H9 (cell line): ENCODE results near the gene TBC1D24. TPM values are rescaled to one million over a fixed set of nuclear protein-coding genes. Genes with fewer than 3 reads are reported as not detected.
"Not testable (repeated sequence)": the region's sequence is repeated elsewhere in the genome, so short reads cannot be mapped to it uniquely, and the experiment has no call there.

Source experiments
- DNase-seq: peaks from one replicate; pipeline ENCODE4 v3.0.0-alpha.2; 2017
- H2AFZ ChIP-seq: one replicate; pipeline ENCODE4 v1.6.1; 2013; ENCODE audit warnings: mild to moderate bottlenecking, low read length, control low read depth, moderate library complexity
- H2AK5ac ChIP-seq: 2 replicates; pipeline ENCODE4 v1.6.1; 2013; ENCODE audit warnings: low read length, control low read depth, mixed read lengths; ENCODE audit not compliant: insufficient read length
- H2BK120ac ChIP-seq: one replicate; pipeline ENCODE4 v1.6.1; 2013; ENCODE audit warnings: low read depth, mild to moderate bottlenecking, low read length, control low read depth, inconsistent platforms; ENCODE audit not compliant: poor library complexity, severe bottlenecking
- H2BK12ac ChIP-seq: 2 replicates; pipeline ENCODE4 v1.6.1; 2013; ENCODE audit warnings: low read length, control low read depth, mixed read lengths, low read depth; ENCODE audit not compliant: insufficient read length
- H2BK15ac ChIP-seq: 2 replicates; pipeline ENCODE4 v1.6.1; 2013; ENCODE audit warnings: low read depth, low read length, control low read depth
- H2BK20ac ChIP-seq: one replicate; pipeline ENCODE4 v1.6.1; 2013; ENCODE audit warnings: low read depth, mild to moderate bottlenecking, low read length, control low read depth, inconsistent platforms; ENCODE audit not compliant: poor library complexity, severe bottlenecking
- H2BK5ac ChIP-seq: 2 replicates; pipeline ENCODE4 v1.6.1; 2013; ENCODE audit warnings: low read length, control low read depth, mixed read lengths; ENCODE audit not compliant: insufficient read length
- H3K14ac ChIP-seq: 2 replicates; pipeline ENCODE4 v1.6.1; 2013; ENCODE audit warnings: low read length, control low read depth; ENCODE audit not compliant: insufficient read depth
- H3K18ac ChIP-seq: 2 replicates; pipeline ENCODE4 v1.6.1; 2013; ENCODE audit warnings: low read depth, mild to moderate bottlenecking, mixed read lengths, low read length, control low read depth; ENCODE audit not compliant: insufficient read length
- H3K23ac ChIP-seq: 2 replicates; pipeline ENCODE4 v1.6.1; 2013; ENCODE audit warnings: low read length, control low read depth, mixed read lengths, low read depth; ENCODE audit not compliant: insufficient read length
- H3K23me2 ChIP-seq: 2 replicates; pipeline ENCODE4 v1.6.1; 2013; ENCODE audit warnings: low read depth, mild to moderate bottlenecking, mixed read lengths, low read length, control low read depth; ENCODE audit not compliant: insufficient read length, poor library complexity, severe bottlenecking
- H3K27ac ChIP-seq: 2 replicates; pipeline ENCODE4 v1.5.1; 2013; ENCODE audit warnings: low read length, control low read depth, mixed read lengths, low read depth; ENCODE audit not compliant: insufficient read length
- H3K27me3 ChIP-seq: 2 replicates; pipeline ENCODE4 v1.6.1; 2013; ENCODE audit warnings: low read length, control low read depth, inconsistent platforms; ENCODE audit not compliant: insufficient read depth
- H3K4ac ChIP-seq: 2 replicates; pipeline ENCODE4 v1.6.1; 2013; ENCODE audit warnings: low read depth, mild to moderate bottlenecking, control low read depth, inconsistent platforms, low read length, moderate library complexity
- H3K4me1 ChIP-seq: 2 replicates; pipeline ENCODE4 v1.6.1; 2013; ENCODE audit warnings: low read length, control low read depth, inconsistent platforms; ENCODE audit not compliant: insufficient read depth
- H3K4me2 ChIP-seq: 2 replicates; pipeline ENCODE4 v1.6.1; 2013; ENCODE audit warnings: low read length, control low read depth, mixed read lengths; ENCODE audit not compliant: insufficient read length, insufficient read depth
- H3K56ac ChIP-seq: 2 replicates; pipeline ENCODE4 v1.6.1; 2013; ENCODE audit warnings: low read depth, mild to moderate bottlenecking, mixed read lengths, low read length, control low read depth; ENCODE audit not compliant: insufficient read length
- H3K79me1 ChIP-seq: 2 replicates; pipeline ENCODE4 v1.6.1; 2013; ENCODE audit warnings: low read depth, mild to moderate bottlenecking, moderate library complexity, low read length, control low read depth, inconsistent platforms; ENCODE audit not compliant: insufficient read depth, poor library complexity, severe bottlenecking
- H3K79me2 ChIP-seq: 2 replicates; pipeline ENCODE4 v1.6.1; 2013; ENCODE audit warnings: low read length, control low read depth, inconsistent platforms; ENCODE audit not compliant: insufficient read depth
- H3K9ac ChIP-seq: 2 replicates; pipeline ENCODE4 v1.6.1; 2013; ENCODE audit warnings: low read length, control low read depth, mixed read lengths; ENCODE audit not compliant: insufficient read length; ENCODE audit errors: extremely low read depth
- H3K9me3 ChIP-seq: one replicate; pipeline ENCODE4 v1.6.1; 2013; ENCODE audit warnings: low read depth, low read length, inconsistent platforms; ENCODE audit not compliant: control insufficient read depth
- H3T11ph ChIP-seq: one replicate; pipeline ENCODE4 v1.6.1; 2013; ENCODE audit warnings: mild to moderate bottlenecking, low read length, control low read depth, inconsistent platforms
- H4K20me1 ChIP-seq: one replicate; pipeline ENCODE4 v1.6.1; 2013; ENCODE audit not compliant: control insufficient read depth, insufficient read length, insufficient read depth
- H4K5ac ChIP-seq: 2 replicates; pipeline ENCODE4 v1.6.1; 2013; ENCODE audit warnings: low read depth, mild to moderate bottlenecking, mixed read lengths, low read length, control low read depth; ENCODE audit not compliant: insufficient read length
- H4K8ac ChIP-seq: replicated peaks from 2 replicates; pipeline ENCODE4 v1.6.1; 2013; ENCODE audit warnings: low read length, control low read depth, mixed read lengths, low read depth; ENCODE audit not compliant: insufficient read length
- H4K91ac ChIP-seq: 2 replicates; pipeline ENCODE4 v1.6.1; 2013; ENCODE audit warnings: low read depth, mild to moderate bottlenecking, moderate library complexity, mixed read lengths, low read length, control low read depth; ENCODE audit not compliant: insufficient read length
- H3K27ac Mint-ChIP-seq, 3 experiments: 2 replicates in 2 of 3; 3 replicates in 1 of 3; pipeline ENCODE4 v1.8.0; 2020 to 2021; ENCODE audit warnings: mixed read lengths in 3 of 3, mild to moderate bottlenecking in 1 of 3, moderate library complexity in 1 of 3
- H3K27me3 Mint-ChIP-seq: 2 replicates; pipeline ENCODE4 v1.8.0; 2021; ENCODE audit warnings: low read depth, mild to moderate bottlenecking, moderate library complexity, mixed read lengths
- H3K36me3 Mint-ChIP-seq, 3 experiments: 2 replicates in 2 of 3; 3 replicates in 1 of 3; pipeline ENCODE4 v1.8.0; 2020 to 2021; ENCODE audit warnings: low read depth in 3 of 3, mixed read lengths in 3 of 3; ENCODE audit not compliant: insufficient read depth in 1 of 3
- H3K4me1 Mint-ChIP-seq, 2 experiments: 2 replicates each; pipeline ENCODE4 v1.8.0; 2020; ENCODE audit warnings: mixed read lengths in 2 of 2
- H3K4me3 Mint-ChIP-seq, 2 experiments: 2 replicates in 1 of 2; 3 replicates in 1 of 2; pipeline ENCODE4 v1.8.0; 2020 to 2021; ENCODE audit warnings: mild to moderate bottlenecking in 2 of 2, mixed read lengths in 2 of 2, moderate library complexity in 1 of 2
- H3K9me3 Mint-ChIP-seq, 2 experiments: 2 replicates in 1 of 2; 3 replicates in 1 of 2; pipeline ENCODE4 v1.8.0; 2020; ENCODE audit warnings: mild to moderate bottlenecking in 2 of 2, mixed read lengths in 2 of 2, moderate library complexity in 1 of 2
- CTCF ChIP-seq: fragments of 200-600 bp; sonication (generic); conservative IDR thresholded peaks from 3 replicates; pipeline ENCODE4 v1.8.0; 2021; ENCODE audit warnings: antibody characterized with exemption, mild to moderate bottlenecking
- WGBS: extraction: QIAGEN DNeasy Blood & Tissue Kit; methylation state at CpG from one replicate; pipeline ENCODE4 v1.1.7; 2013; ENCODE audit warnings: missing lambda C conversion rate, low lambda C conversion rate, mixed read lengths; ENCODE audit not compliant: insufficient read length; ENCODE audit errors: extremely low coverage; 5-methylcytosine and 5-hydroxymethylcytosine counted together
- total RNA-seq: library from RNA; stranded (reverse); gene quantifications from 2 replicates; pipeline ENCODE4 v1.2.1, GENCODE V29; 2021

The TBC1D24 gene
- total RNA-seq, 1 experiment from 2014 or later, result 19.0 TPM

GRCh38 chr16:2432801-2433505 is 42.0 kb upstream of the TBC1D24 start:
- Histone ChIP-seq H3K79me1 (peaks cover 9% of the 10 kb centered on the region), H3K23me2 (peaks cover 15% of the 10 kb centered on the region), H4K5ac (no peak overlapping the region), H3K9ac (no peak overlapping the region), H3K4ac (no peak overlapping the region), H2BK120ac (no peak overlapping the region), H3K56ac (no peak overlapping the region), H2BK15ac (no peak overlapping the region), H3K9me3 (no peaks in the 10 kb centered on the region), H2BK20ac (no peak overlapping the region), H3K27me3 (no peaks in the 10 kb centered on the region), H3K4me1 (no peaks in the 10 kb centered on the region), H3K27ac (no peak overlapping the region), H2AK5ac (no peak overlapping the region), H2BK5ac (no peak overlapping the region), H3K14ac (no peak overlapping the region), H4K8ac (no peak overlapping the region), H3K23ac (no peak overlapping the region), H4K91ac (no peak overlapping the region), H3K79me2 (peaks cover 3% of the 10 kb centered on the region), H2BK12ac (no peak overlapping the region), H2AFZ (no peak overlapping the region), H3K4me2 (no peak overlapping the region), H3T11ph (no peak overlapping the region), H3K18ac (no peak overlapping the region), H4K20me1 (no peaks in the 10 kb centered on the region)
- Mint-ChIP-seq H3K4me3 (no peak overlapping the region), H3K27ac (peak overlapping the region in 1 of 3 experiments; percentile 67; a peak in 2 of 7 replicates), H3K4me1 (peaks cover 19 to 20% of the 10 kb centered on the region in 2 experiments), H3K36me3 (peaks cover 49 to 67% (median 65%) of the 10 kb centered on the region in 3 experiments; a peak in 6 of 7 replicates), H3K27me3 (no peaks in the 10 kb centered on the region), H3K9me3 (no peaks in the 10 kb centered on the region)
- no CpG with 5 or more reads among the region's 15 CpGs for WGBS
- TF ChIP-seq CTCF, result no peak
- DNase-seq, result no peak

GRCh38 chr16:2435236-2435635 is 39.7 kb upstream of the TBC1D24 start:
- not testable (repeated sequence) for H4K91ac ChIP-seq, H3K4ac ChIP-seq, H4K5ac ChIP-seq, H3K27me3 ChIP-seq, H3K27me3 Mint-ChIP-seq, H2BK120ac ChIP-seq, H4K8ac ChIP-seq, H3K14ac ChIP-seq, H2BK5ac ChIP-seq, H3K23me2 ChIP-seq, H3T11ph ChIP-seq, H2BK12ac ChIP-seq, H3K9me3 Mint-ChIP-seq, H3K56ac ChIP-seq, H3K27ac Mint-ChIP-seq, H2BK15ac ChIP-seq, H3K4me2 ChIP-seq, DNase-seq, H3K18ac ChIP-seq, H4K20me1 ChIP-seq, H3K9ac ChIP-seq, H2AK5ac ChIP-seq, H3K79me1 ChIP-seq, H2AFZ ChIP-seq, H3K9me3 ChIP-seq, H3K27ac ChIP-seq, H2BK20ac ChIP-seq, H3K4me1 ChIP-seq, H3K79me2 ChIP-seq, H3K23ac ChIP-seq, H3K4me1 Mint-ChIP-seq
- Mint-ChIP-seq H3K36me3 (peaks cover 61 to 84% (median 83%) of the 10 kb centered on the region in 3 experiments; a peak in 6 of 7 replicates), H3K4me3 (peak overlapping the region in 1 of 2 experiments; percentile 48; a peak in 1 of 5 replicates)
- WGBS, result no CpG with 5 or more reads among the region's 4 CpGs
